CD4-positive, alpha-beta T cell (primary cell): ENCODE results near the gene HASPIN. TPM values are rescaled to one million over a fixed set of nuclear protein-coding genes. Genes with fewer than 3 reads are reported as not detected.

Source experiments
- ATAC-seq: fragments of 200-7000 bp; cut with Tn5 transposase; one replicate; pipeline ENCODE4 v1.10.0; 2022; ENCODE audit warnings: mild to moderate bottlenecking; ENCODE audit not compliant: poor library complexity
- CTCF ChIA-PET: fragments of 350-600 bp; sonication (Branson Sonifier 250); formaldehyde crosslinking; loops from one replicate; lab custom pipeline; 2021; ENCODE audit warnings: antibody characterized with exemption, inconsistent platforms; lab: Charles Lee
- POLR2A ChIA-PET: fragments of 350-600 bp; sonication (Branson Sonifier 250); formaldehyde crosslinking; loops from one replicate; lab custom pipeline; 2021; ENCODE audit warnings: antibody characterized with exemption, inconsistent platforms; lab: Charles Lee
- DNase-seq, 14 experiments: peaks; one replicate each; pipeline ENCODE4 v3.0.0-alpha.2; 2013 to 2020; ENCODE audit warnings: mixed read lengths in 2 of 14
- H3K27ac ChIP-seq, 2 donors: one replicate each; pipeline versions ENCODE4 v1.5.1 to v1.7.0; 2013; ENCODE audit warnings: low read length in 2 of 2, low read depth in 1 of 2, mild to moderate bottlenecking in 1 of 2
- H3K27me3 ChIP-seq, 2 experiments: 1 replicate in 1 of 2; 2 replicates in 1 of 2; pipeline versions ENCODE4 v1.6.1 to v1.7.0; 2013; ENCODE audit warnings: low read length in 2 of 2, control low read depth in 1 of 2, mild to moderate bottlenecking in 1 of 2, moderate library complexity in 1 of 2; ENCODE audit not compliant: insufficient read depth in 2 of 2, control insufficient read depth in 1 of 2
- H3K36me3 ChIP-seq: one replicate; pipeline ENCODE4 v1.6.1; 2013; ENCODE audit warnings: low read length, control low read depth; ENCODE audit not compliant: insufficient read depth
- H3K4me1 ChIP-seq: one replicate; pipeline ENCODE4 v1.6.1; 2013; ENCODE audit warnings: low read length, control low read depth; ENCODE audit not compliant: insufficient read depth
- H3K4me3 ChIP-seq: one replicate; pipeline ENCODE4 v1.5.1; 2013; ENCODE audit warnings: mild to moderate bottlenecking, low read length, moderate library complexity
- H3K9me3 ChIP-seq, 2 experiments: 1 replicate in 1 of 2; 2 replicates in 1 of 2; pipeline versions ENCODE4 v1.6.1 to v1.7.0; 2013; ENCODE audit warnings: low read length in 2 of 2, mild to moderate bottlenecking in 2 of 2, control low read depth in 1 of 2, moderate library complexity in 1 of 2; ENCODE audit not compliant: control insufficient read depth in 1 of 2, insufficient read depth in 1 of 2
- H3K27ac Mint-ChIP-seq: one replicate; pipeline ENCODE4 v1.8.0; 2020; ENCODE audit warnings: mixed read lengths
- H3K27me3 Mint-ChIP-seq: one replicate; pipeline ENCODE4 v1.8.0; 2021; ENCODE audit warnings: mixed read lengths
- H3K36me3 Mint-ChIP-seq: one replicate; pipeline ENCODE4 v1.8.0; 2021; ENCODE audit warnings: low read depth, mixed read lengths
- H3K4me1 Mint-ChIP-seq: one replicate; pipeline ENCODE4 v1.8.0; 2021; ENCODE audit warnings: low read depth, mixed read lengths
- H3K4me3 Mint-ChIP-seq: one replicate; pipeline ENCODE4 v1.8.0; 2020; ENCODE audit warnings: mild to moderate bottlenecking, mixed read lengths
- H3K9me3 Mint-ChIP-seq: one replicate; pipeline ENCODE4 v1.8.0; 2020; ENCODE audit warnings: mixed read lengths
- CTCF ChIP-seq: fragments of 200-600 bp; IDR thresholded peaks from one replicate; pipeline ENCODE4 v1.8.0; 2022; ENCODE audit warnings: antibody characterized with exemption, mild to moderate bottlenecking
- intact Hi-C, 2 experiments: fragments of 100-400 bp; cut with DNase I in 1 of 2; cut with micrococcal nuclease in 1 of 2; formaldehyde crosslinking; loops; one replicate each; pipeline versions ENCODE4 v1.15.1 to v1.9.0; 2023 to 2025; cut with DNase I, micrococcal nuclease
- total RNA-seq, 174 experiments: library from RNA in 2 of 174; stranded (reverse) in 2 of 174; gene quantifications; one replicate each; pipeline ENCODE4 v1.2.3 and lab custom pipeline; 2021 to 2026

The HASPIN gene
- total RNA-seq, 2 experiments from 2014 or later = 0.22 to 0.25 TPM

- peak overlapping the region; percentile 16 for H3K4me3 ChIP-seq
- Mint-ChIP-seq H3K9me3 (peaks cover 2% of the 10 kb centered on the region), H3K27ac (peak overlapping the region; percentile 83), H3K4me3 (peak overlapping the region; percentile 68), H3K36me3 (peaks cover 33% of the 10 kb centered on the region), H3K4me1 (peaks cover 50% of the 10 kb centered on the region), H3K27me3 (no peaks in the 10 kb centered on the region)
- POLR2A ChIA-PET = interaction anchor here (0.6 to 3.3 kb wide), 10 partner anchors 11 to 432 kb away, joined by 3 to 35 read pairs (median 5); partner anchors contain the start of genes CTNS, CYB5D2, HASPIN and NCBP3
- ATAC-seq (peak; percentile 93), DNase-seq (peak; percentile 32 to 95 (median 58))
- H3K36me3 ChIP-seq = peaks cover 17% of the 10 kb centered on the region
- H3K27ac ChIP-seq = peak overlapping the region in 1 of 2 donors; percentile 52
- no peaks in the 10 kb centered on the region for H3K27me3 ChIP-seq
- intact Hi-C loops = loop anchor here in 1 of 2 experiments (1.0 to 2.0 kb wide), 3 partner anchors 12 to 74 kb away; partner anchors contain the start of genes CTNS, HASPIN, P2RX5 and SHPK
- no peaks in the 10 kb centered on the region for H3K9me3 ChIP-seq
- CTCF ChIA-PET = interaction anchor here (1.3 to 1.9 kb wide), 2 partner anchors 12 to 28 kb away, joined by 8 read pairs; partner anchors contain the start of gene HASPIN
- peaks cover 35% of the 10 kb centered on the region for H3K4me1 ChIP-seq
- TF ChIP-seq CTCF = no peak
Observed at GRCh38 chr17:3710951-3711383, 12.7 kb upstream of the HASPIN start.

- DNase-seq = peak in 4 of 14 experiments; percentile 8 to 45 (median 27)
- Mint-ChIP-seq H3K36me3 (peaks cover 53% of the 10 kb centered on the region), H3K27me3 (no peaks in the 10 kb centered on the region), H3K27ac (peak overlapping the region; percentile 85), H3K4me3 (peak overlapping the region; percentile 23), H3K4me1 (peaks cover 50% of the 10 kb centered on the region), H3K9me3 (peaks cover 2% of the 10 kb centered on the region)
- Histone ChIP-seq H3K36me3 (peaks cover 37% of the 10 kb centered on the region), H3K9me3 (no peaks in the 10 kb centered on the region), H3K4me1 (peaks cover 35% of the 10 kb centered on the region), H3K27me3 (no peaks in the 10 kb centered on the region), H3K4me3 (no peak overlapping the region), H3K27ac (peak overlapping the region in 1 of 2 donors; percentile 22)
- intact Hi-C loops = no loop called here
- no peak for TF ChIP-seq CTCF
- no peak for ATAC-seq
- CTCF ChIA-PET = interaction anchor here (1.1 to 1.4 kb wide), 2 partner anchors 25 to 133 kb away, joined by 3 to 5 read pairs; partner anchors contain the start of gene NCBP3
- POLR2A ChIA-PET = interaction anchor here (1.0 to 3.3 kb wide), 2 partner anchors 9 to 17 kb away, joined by 5 to 35 read pairs; partner anchors contain the start of genes HASPIN and P2RX5
Observed at GRCh38 chr17:3712811-3713463, 10.8 kb upstream of the HASPIN start.

GRCh38 chr17:3715296-3715695, 8.4 kb upstream of the HASPIN start:
- ATAC-seq (no peak), DNase-seq (no peak)
- TF ChIP-seq CTCF = no peak
- POLR2A ChIA-PET = no interaction called here
- Histone ChIP-seq H3K9me3 (no peaks in the 10 kb centered on the region), H3K4me1 (peaks cover 46% of the 10 kb centered on the region), H3K4me3 (no peak overlapping the region), H3K36me3 (peaks cover 51% of the 10 kb centered on the region), H3K27me3 (no peaks in the 10 kb centered on the region), H3K27ac (no peak overlapping the region)
- Mint-ChIP-seq H3K9me3 (peaks cover 2% of the 10 kb centered on the region), H3K4me1 (peaks cover 52% of the 10 kb centered on the region), H3K27ac (peak overlapping the region; percentile 8), H3K36me3 (peaks cover 74% of the 10 kb centered on the region), H3K27me3 (no peaks in the 10 kb centered on the region), H3K4me3 (no peak overlapping the region)
- intact Hi-C loops = no loop called here
- CTCF ChIA-PET = no interaction called here
